ENCODE data around the gene SLC24A5.

SLC24A5 gene

DNA sequence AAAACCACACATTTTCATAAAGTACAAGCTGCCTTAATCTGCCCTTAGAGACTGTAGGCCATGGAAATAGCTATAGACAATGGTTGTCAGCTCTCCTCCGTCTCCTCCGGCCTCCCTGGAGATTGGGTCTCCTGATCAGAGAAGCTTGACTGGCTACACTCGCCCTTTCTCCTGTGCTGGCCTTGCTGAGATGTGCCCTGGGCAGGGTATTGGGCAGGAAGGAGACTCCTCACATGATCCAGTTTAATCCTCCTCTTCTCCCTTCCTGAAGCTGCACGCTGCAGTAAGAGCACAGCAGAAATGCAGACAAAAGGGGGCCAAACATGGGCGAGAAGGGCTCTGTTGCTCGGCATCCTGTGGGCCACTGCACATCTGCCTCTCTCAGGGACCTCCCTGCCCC lies at the start of gene SLC24A5:
Gene SLC24A5, plus strand, starts transcription at position 246 of the 400 bp plus-strand sequence. Its CDS starts 55 bp downstream, at position 301.
- DNase-seq (ENCODE audit: low read depth in 1 of 2, low spot score in 1 of 2): no peak

DNA sequence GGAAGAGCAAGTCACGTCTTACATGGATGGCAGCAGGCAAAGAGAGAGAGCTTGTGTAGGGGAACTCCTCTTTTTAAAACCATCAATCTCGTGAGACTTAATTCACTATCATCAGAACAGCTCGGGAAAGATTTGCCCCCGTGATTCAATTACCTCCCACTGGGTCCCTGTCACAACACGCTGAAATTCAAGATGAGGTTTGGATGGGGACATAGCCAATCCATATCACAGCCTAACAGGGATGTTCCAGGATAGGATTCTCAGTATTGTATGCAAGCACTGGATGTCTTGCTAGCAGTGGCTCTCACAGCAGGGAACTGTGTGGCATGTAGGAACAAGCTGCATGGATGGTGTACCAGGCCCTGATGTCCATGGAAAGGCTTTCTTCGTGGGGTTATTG lies 47.8 kb upstream of the SLC24A5 start:
- no peak for DNase-seq (ENCODE audit: low read depth in 1 of 2, low spot score in 1 of 2)

DNA sequence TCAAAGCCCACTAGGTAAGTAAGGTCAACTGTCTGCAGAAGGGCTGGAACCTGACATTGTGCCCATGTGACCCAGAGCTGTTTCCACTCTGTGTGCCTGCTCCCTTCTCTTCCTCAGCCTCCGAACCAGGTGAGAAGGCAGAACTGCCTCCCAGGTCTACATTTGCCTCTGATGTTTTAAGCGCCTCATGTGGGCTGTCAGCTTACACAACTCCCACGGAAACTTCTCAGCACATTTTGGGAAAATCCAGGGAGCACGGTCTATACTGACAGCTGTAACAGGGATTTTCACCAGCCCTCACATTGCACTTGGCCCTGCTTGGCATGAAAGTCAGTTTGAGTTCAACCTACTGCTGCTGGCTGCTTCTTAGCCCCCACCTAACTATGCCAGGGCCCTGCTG lies 46.9 kb upstream of the SLC24A5 start:
- DNase-seq (ENCODE audit: low read depth in 1 of 2, low spot score in 1 of 2): no peak

DNA sequence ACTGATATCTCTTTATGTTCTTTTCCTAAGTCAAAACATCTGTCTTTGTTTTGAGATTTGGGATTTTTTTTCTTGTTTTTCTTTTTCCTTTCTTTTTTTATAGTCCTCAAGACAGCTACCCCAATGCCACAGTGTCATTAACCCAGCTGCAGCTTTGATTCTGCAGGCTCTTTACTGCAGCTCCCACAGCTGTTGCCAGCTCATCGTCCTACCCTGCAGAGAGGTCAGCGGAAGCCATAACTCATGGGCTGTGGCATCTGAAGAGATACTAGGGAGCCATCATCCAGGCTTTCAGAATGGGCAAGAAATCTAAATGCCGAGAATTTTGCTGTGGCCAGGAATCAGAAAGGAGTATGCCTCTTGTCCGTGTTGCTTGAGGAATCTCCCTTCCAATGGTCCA lies 44.3 kb upstream of the SLC24A5 start:
- DNase-seq (ENCODE audit: low read depth in 1 of 2, low spot score in 1 of 2): no peak

GRCh38 chr15:48077616-48078184 lies 43.1 kb upstream of the SLC24A5 start:
- no peak for DNase-seq (ENCODE audit: low read depth in 1 of 2, low spot score in 1 of 2)

DNA sequence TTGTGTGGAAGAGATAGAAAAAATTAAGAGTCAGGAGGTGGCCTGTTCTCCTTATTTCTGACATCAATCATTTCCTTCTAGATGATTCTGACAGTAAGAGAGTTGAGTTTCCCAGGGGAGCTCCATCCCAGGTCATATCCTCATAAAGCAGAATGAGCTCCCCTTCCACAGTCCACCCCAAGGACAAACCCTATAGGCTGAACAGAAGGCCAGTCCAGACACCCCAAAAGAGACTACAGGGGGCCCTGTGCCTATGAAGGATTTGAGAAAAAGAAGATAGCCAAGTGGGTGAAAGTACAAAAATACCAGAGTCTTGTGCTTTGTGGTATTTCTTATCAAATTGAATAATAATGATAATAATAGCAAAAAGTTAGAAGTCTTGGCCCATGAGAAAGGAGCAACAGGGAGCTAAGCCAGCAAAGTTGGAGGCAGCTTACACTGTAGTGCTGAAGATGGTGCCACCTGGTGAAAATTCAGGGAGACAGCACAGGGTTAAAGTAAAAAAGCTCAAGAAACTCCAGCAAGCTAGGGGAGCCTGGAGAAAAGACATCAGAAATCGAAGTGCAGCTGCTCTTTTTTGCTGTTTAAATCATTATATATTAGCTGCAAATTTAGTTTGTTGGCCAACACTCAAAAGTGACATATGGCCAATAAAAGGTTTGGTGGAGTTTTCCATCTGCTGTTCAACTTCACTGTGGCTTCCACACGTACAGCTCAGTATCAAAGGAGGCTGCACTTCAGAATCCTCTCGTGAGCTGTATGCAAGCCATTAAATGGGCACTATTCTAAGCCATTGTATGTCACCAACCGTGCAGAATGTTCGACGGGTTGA lies 35.8 kb upstream of the SLC24A5 start:
- no peak for DNase-seq (ENCODE audit: low read depth in 1 of 2, low spot score in 1 of 2)

- no peak for DNase-seq (ENCODE audit: low read depth in 1 of 2, low spot score in 1 of 2)
These were observed 35.2 kb upstream of the SLC24A5 start for GRCh38 chr15:48085591-48085930.

GRCh38 chr15:48086133-48086532 lies 34.7 kb upstream of the SLC24A5 start:
- no peak for DNase-seq (ENCODE audit: low read depth in 1 of 2, low spot score in 1 of 2)

DNA sequence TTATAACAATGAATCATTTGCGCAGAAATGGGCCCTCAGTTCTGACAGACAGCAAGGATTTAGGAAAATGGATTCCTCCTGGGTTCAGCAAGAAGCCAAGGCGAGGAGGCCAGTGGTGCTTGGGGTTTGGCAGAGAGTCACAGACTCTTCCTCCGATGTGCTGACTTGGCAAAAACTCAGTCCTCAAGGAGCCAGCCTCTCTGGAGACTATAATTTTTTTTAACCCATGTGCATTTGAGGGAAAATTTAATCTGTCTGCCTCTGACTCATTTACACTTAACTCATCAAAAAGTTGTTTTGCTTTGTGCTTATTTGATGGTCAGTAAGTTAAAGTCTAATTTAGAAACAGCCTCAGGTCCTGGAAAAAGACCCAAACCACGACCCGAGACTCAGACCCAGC lies 34.2 kb upstream of the SLC24A5 start:
- no peak for DNase-seq (ENCODE audit: low read depth in 1 of 2, low spot score in 1 of 2)

GRCh38 chr15:48087844-48088243 lies 32.9 kb upstream of the SLC24A5 start:
- DNase-seq (ENCODE audit: low read depth in 1 of 2, low spot score in 1 of 2): no peak

- no peak for DNase-seq (ENCODE audit: low read depth in 1 of 2, low spot score in 1 of 2)
These were observed 31.1 kb upstream of the SLC24A5 start for GRCh38 chr15:48089702-48090101.

GRCh38 chr15:48090115-48090514 lies 30.7 kb upstream of the SLC24A5 start:
- no peak for DNase-seq (ENCODE audit: low read depth in 1 of 2, low spot score in 1 of 2)

GRCh38 chr15:48090666-48091065 lies 30.1 kb upstream of the SLC24A5 start:
- DNase-seq (ENCODE audit: low read depth in 1 of 2, low spot score in 1 of 2): no peak

DNA sequence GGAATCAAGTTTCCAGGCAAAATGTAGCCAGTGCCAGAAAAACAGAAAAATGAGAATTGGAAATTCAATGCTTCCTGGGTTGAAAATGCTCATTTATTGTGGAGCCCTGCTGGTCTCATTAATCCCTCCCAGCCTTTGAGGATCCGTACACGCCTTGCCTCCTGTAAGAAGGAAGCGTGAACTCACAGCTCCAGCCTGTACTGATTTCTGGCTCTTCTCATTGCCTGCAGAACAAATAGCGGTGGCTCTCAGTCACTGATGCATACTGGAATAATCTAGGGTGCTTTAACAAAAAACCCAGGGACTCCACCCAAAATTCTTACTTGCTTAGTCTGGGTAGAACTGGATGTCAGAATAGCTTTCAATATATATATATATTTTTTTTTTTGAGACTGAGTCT lies 29.3 kb upstream of the SLC24A5 start:
- DNase-seq (ENCODE audit: low read depth in 1 of 2, low spot score in 1 of 2): no peak

GRCh38 chr15:48096355-48096786 lies 24.4 kb upstream of the SLC24A5 start:
- DNase-seq (ENCODE audit: low read depth in 1 of 2, low spot score in 1 of 2): no peak

DNA sequence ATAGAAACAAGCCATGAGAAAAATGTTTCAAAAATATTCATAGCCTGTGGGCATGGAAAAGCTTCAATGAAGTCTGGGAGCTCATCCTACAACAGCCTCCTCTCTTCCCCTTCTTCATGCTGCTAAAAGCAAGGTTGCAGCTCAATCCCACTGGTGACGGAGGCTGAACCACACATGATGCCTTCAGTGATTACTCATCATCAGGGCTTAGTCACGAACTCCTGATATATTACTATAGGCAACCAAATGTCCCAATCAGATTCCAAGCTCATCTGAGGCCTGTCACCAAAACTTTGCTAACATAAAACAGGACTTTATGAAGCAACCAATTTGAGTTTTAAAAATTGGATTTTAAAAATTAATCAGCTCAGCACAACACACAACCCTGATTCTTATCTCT lies 24.0 kb upstream of the SLC24A5 start:
- no peak for DNase-seq (ENCODE audit: low read depth in 1 of 2, low spot score in 1 of 2)

DNA sequence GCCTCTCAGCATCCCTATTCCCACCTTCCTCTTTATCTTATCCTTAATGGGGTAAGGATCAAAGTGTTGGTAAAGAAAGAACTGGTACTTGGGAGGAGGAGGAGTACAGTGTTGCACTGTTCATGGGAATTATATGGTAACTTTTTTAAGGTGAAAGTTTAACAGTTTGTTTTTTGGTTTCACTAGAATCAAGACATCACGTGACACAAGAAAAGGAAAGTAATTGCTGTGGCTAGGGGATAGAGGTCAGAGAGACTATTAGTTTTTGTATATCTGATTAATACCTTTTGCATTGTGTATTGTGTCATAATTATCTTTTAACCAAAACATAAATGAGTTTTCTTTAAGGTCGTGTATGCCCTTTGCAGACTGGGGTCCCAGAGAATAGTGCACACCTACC lies 23.5 kb upstream of the SLC24A5 start:
- no peak for DNase-seq (ENCODE audit: low read depth in 1 of 2, low spot score in 1 of 2)

DNA sequence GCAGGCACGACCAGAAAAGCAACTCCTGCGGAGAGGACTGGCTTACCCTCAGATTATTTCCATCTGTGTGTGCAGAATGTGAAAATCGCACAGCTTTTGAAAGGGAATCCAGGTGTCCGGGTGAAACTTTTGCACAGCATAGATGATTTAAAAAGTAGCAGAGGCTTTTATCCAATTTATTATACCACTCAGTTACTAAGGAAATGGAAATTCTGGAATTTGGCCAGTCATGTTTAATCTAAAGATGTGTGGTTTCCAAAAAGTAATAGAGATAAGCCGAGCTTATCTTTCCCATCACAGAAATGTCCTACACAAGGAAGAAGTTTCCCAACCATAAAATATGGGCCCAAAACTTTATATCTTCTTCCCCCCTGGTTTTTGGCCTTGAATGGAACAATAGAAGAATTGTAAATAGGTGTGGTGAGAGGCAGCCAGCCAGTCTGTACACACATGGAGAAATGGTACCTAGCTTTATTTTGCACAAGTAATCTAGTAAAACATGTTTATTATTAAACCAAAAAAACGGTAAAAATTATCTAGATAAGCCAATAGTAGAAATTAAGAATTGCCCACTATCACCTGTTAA lies 19.3 kb upstream of the SLC24A5 start:
- DNase-seq (ENCODE audit: low read depth in 1 of 2, low spot score in 1 of 2): no peak

DNA sequence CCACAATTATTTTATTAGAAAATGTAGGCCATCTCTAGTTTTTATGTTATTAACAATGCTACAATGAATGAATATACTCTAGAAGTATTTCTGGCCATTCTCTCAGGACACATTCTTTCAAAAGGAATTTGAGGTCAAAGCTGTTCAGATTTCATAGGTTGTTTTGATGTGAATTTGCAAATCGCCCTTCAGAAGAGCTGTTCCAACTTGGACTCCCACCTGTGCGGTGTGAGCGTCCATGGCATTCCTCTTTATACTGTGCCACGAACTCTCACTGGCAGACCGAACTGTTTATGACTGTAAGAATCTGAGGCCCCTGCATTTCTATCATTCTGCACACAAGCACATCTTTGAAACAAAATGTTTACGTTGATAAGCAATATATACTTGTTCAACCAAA lies 18.6 kb upstream of the SLC24A5 start:
- DNase-seq (ENCODE audit: low read depth in 1 of 2, low spot score in 1 of 2): no peak

DNA sequence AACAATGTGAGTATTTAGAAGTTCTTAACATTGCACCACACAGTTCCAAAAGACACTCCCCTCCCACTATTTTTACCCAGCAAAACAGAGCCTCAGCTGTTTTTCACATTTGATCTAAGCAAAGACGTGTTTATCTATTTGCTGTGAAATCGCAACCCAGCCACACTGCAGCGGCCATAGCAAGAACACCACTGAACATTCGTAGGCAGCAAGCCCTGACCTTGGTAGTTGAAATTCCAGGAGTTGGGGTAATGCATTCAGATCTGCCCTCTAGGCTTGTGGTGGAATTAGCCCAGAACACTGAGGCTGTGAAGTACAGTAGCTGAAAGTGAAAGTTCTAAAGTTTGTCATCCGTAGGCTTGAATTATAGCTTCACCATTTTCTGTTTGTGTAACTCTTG lies 17.1 kb upstream of the SLC24A5 start:
- DNase-seq (ENCODE audit: low read depth in 1 of 2, low spot score in 1 of 2): no peak

- DNase-seq (ENCODE audit: low read depth in 1 of 2, low spot score in 1 of 2): no peak
These were observed 14.9 kb upstream of the SLC24A5 start for GRCh38 chr15:48105936-48106335.

GRCh38 chr15:48109212-48109611 lies 11.6 kb upstream of the SLC24A5 start:
- DNase-seq (ENCODE audit: low read depth in 1 of 2, low spot score in 1 of 2): no peak
